ENCODE measurements around the gene ACAA2.
A peak's percentile ranks its signal among the peaks of the same experiment; 100 is the strongest.

DNA sequence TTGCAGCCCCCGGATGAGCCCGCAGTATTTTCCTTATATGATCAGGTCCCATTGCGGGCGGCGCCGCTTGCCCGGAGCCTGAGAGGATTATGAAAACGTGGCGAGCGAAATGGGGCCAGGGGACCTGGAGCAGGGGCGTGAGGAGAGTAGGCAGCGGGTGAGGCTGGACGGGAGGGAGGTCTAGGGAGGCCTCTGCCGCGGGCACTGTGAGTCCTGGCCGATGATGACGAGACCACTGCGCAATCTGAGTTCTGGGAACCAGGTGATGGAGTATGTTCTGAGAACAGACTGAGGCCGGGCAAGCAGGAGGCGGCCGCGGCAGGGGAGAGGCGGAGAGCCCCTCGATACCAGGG lies 790 bp upstream of the ACAA2 start:
- no peak for TF ChIP-seq ATF1 (CRISPR knock-in tag; IDR thresholded peaks at IDR 0.05)
- TF ChIP-seq, protein P1, sequence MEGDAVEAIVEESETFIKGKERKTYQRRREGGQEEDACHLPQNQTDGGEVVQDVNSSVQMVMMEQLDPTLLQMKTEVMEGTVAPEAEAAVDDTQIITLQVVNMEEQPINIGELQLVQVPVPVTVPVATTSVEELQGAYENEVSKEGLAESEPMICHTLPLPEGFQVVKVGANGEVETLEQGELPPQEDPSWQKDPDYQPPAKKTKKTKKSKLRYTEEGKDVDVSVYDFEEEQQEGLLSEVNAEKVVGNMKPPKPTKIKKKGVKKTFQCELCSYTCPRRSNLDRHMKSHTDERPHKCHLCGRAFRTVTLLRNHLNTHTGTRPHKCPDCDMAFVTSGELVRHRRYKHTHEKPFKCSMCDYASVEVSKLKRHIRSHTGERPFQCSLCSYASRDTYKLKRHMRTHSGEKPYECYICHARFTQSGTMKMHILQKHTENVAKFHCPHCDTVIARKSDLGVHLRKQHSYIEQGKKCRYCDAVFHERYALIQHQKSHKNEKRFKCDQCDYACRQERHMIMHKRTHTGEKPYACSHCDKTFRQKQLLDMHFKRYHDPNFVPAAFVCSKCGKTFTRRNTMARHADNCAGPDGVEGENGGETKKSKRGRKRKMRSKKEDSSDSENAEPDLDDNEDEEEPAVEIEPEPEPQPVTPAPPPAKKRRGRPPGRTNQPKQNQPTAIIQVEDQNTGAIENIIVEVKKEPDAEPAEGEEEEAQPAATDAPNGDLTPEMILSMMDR (IDR thresholded peaks at IDR 0.05): no peak
- TF ChIP-seq, protein P2, sequence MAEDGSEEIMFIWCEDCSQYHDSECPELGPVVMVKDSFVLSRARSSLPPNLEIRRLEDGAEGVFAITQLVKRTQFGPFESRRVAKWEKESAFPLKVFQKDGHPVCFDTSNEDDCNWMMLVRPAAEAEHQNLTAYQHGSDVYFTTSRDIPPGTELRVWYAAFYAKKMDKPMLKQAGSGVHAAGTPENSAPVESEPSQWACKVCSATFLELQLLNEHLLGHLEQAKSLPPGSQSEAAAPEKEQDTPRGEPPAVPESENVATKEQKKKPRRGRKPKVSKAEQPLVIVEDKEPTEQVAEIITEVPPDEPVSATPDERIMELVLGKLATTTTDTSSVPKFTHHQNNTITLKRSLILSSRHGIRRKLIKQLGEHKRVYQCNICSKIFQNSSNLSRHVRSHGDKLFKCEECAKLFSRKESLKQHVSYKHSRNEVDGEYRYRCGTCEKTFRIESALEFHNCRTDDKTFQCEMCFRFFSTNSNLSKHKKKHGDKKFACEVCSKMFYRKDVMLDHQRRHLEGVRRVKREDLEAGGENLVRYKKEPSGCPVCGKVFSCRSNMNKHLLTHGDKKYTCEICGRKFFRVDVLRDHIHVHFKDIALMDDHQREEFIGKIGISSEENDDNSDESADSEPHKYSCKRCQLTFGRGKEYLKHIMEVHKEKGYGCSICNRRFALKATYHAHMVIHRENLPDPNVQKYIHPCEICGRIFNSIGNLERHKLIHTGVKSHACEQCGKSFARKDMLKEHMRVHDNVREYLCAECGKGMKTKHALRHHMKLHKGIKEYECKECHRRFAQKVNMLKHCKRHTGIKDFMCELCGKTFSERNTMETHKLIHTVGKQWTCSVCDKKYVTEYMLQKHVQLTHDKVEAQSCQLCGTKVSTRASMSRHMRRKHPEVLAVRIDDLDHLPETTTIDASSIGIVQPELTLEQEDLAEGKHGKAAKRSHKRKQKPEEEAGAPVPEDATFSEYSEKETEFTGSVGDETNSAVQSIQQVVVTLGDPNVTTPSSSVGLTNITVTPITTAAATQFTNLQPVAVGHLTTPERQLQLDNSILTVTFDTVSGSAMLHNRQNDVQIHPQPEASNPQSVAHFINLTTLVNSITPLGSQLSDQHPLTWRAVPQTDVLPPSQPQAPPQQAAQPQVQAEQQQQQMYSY (CRISPR knock-in tag; IDR thresholded peaks at IDR 0.05): peak; percentile 84
- no peak for TF ChIP-seq ARID4B (CRISPR knock-in tag; IDR thresholded peaks at IDR 0.05; ENCODE audit: borderline replicate concordance)
- no peak for TF ChIP-seq NFE2L1 (CRISPR knock-in tag; IDR thresholded peaks at IDR 0.05)
- TF ChIP-seq ZNF512 (CRISPR knock-in tag; IDR thresholded peaks at IDR 0.05; ENCODE audit: borderline replicate concordance): no peak
- TF ChIP-seq GTF2I (CRISPR knock-in tag; conservative IDR thresholded peaks at IDR 0.05): no peak
- TF ChIP-seq, protein P3, sequence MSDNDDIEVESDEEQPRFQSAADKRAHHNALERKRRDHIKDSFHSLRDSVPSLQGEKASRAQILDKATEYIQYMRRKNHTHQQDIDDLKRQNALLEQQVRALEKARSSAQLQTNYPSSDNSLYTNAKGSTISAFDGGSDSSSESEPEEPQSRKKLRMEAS (CRISPR knock-in tag; IDR thresholded peaks at IDR 0.05): peak; percentile 9; the same call in 1 of the 2 replicates
- no peak for TF ChIP-seq GRHL2 (CRISPR knock-in tag; IDR thresholded peaks at IDR 0.05; ENCODE audit: insufficient replicate concordance, severe bottlenecking)
- no peak for TF ChIP-seq SMAD3 (CRISPR knock-in tag; IDR thresholded peaks at IDR 0.05; ENCODE audit: borderline replicate concordance)
- TF ChIP-seq, protein P4, sequence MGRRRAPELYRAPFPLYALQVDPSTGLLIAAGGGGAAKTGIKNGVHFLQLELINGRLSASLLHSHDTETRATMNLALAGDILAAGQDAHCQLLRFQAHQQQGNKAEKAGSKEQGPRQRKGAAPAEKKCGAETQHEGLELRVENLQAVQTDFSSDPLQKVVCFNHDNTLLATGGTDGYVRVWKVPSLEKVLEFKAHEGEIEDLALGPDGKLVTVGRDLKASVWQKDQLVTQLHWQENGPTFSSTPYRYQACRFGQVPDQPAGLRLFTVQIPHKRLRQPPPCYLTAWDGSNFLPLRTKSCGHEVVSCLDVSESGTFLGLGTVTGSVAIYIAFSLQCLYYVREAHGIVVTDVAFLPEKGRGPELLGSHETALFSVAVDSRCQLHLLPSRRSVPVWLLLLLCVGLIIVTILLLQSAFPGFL (CRISPR knock-in tag; IDR thresholded peaks at IDR 0.05; ENCODE audit: borderline replicate concordance): no peak

Data from WTC11 (cell line).